Measurements from ENCODE around the gene NOS1.

Gene NOS1

DNA sequence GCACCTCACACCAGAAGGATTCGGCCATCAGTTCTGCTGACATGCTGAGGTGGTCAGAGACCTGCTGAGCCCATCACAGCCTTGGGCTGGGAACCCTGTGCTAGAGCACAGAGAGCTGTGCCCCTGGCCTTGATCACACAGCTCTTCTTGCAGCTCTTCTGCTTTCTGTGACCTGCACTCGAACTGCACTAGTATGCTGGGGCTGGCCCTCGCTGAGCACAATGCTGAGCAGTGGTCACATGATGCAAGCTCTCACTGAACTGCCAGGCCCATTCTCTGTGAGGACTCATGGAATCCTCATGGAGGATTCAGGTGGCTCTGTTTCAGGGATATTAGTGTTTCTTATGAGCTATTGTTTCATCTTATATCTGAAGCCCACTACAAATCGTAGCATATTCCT is 193.7 kb downstream of the NOS1 start:
- no peak for DNase-seq

- no peak for DNase-seq
Observed at GRCh38 chr12:117166107-117166506, 195.3 kb downstream of the NOS1 start.

GRCh38 chr12:117165342-117165741 is 196.1 kb downstream of the NOS1 start:
- DNase-seq = no peak

DNA sequence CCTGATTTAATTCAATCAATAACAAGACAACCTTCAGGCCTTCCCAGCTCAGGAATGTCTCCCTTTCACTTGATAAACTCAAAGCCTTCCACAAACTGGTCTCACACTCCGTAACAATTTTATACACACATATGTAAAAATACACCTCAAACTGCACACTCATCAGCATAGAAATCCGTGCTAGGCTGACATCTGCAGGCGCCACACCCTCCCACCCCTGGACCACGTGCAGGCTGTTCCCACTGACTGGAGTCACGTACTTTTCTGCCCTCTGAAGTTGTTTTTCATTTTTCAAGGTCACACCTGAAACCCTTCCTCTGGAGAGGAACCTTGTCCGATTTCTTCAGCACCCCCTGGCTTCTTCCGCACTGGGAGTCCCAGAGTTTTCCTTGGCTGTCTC is 198.8 kb downstream of the NOS1 start:
- no peak for DNase-seq

- no peak for DNase-seq
Observed at GRCh38 chr12:117162167-117162539, 199.3 kb downstream of the NOS1 start.

- DNase-seq = no peak
Observed at GRCh38 chr12:117161460-117162166, 199.8 kb downstream of the NOS1 start.

DNA sequence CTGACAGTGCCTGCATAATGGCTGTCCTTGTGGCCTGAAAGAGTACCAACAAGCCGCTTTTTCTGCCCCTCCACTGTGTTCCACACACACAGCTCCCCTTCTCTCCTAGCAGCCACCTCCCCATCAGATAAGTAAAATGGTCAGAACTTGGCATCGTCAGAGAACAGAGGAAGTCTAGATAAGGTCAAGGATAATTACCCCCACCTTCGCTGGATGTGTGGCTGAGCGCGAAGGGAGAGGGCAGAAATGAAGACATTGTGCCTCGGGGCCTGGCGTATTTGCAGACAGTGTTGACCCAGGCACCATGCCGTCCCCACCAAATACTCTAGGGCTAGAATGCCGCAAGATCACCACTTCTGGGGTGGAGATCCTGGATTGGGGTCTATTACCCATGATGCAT is 201.8 kb downstream of the NOS1 start:
- DNase-seq = no peak

- no peak for DNase-seq
Observed at GRCh38 chr12:117158911-117159553, 202.4 kb downstream of the NOS1 start.

Data from NCI-H524 treated with DMSO at 0.1 percent for 48 hours (cell line).